ENCODE results near the gene ADCK1.
"Not testable (repeated sequence)": the region's sequence is repeated elsewhere in the genome, so short reads cannot be mapped to it uniquely, and the experiment has no call there.

Gene ADCK1

DNA sequence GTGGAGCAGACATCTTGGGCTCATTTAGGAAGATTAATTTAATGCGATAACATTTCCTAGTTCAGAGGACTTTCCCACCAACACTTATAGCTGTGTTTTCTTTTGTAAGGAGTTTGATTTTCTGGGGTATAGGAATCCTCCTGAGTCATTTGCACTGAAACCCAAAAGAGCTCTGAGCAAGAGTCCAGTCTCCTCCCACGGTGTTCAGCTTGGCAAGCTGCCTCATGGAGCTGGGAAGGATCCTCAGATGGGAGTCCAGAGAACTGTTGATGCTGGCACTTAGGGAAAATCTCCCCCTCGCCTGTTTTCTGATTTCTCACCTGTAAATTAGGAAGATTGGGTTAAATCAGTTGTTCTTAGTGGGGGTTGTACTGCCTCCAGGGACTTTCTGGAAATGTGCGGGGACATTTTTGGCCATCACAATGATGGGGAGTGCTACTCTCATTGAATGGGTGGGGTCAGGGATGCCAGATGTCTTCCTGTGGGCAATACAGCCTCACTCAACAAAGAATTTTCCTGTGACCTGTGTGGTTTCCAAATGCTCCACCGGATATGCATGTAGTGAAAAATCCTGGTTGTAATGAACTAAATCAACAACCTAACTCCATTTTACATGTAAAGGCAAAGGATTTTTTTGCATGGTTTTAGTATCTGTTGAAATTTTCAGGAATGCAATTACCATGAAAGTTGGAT lies 150.6 kb downstream of the ADCK1 start:
- DNase-seq (ENCODE audit: low read depth in 3 of 3), result no peak

DNA sequence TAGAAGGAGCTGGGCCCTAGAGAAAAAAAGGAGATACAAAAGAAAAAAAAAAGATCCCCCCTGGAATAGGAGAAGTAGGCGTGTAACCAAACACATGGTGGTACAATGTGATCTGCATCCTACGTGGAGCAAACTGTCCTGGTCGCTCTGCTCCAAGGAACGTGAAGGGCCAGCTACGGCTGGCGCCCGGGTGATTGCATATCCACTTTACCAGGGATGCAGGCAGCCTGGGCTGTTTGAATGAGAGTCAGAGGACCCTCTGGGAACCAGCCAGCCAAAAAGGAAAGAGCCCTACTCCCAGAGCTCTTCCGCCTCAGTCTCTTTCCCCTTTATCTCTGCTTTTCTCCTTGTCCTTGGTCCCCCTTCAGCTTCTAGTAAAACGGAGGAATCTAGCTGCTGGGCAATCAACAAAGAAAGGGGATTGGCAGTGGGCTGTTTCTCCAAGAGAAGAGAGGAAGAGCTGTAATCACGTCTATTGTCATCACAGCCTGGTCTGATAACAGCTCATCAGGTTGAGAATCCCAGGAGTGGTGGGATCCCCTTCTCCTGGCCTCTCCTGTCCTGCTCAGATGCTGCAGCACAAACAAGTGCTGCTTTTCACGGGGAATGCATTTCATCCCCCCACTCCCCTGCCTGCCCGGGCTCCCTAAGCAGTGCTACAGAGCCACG lies 156.0 kb downstream of the ADCK1 start:
- no peak for DNase-seq (ENCODE audit: low read depth in 3 of 3)

DNA sequence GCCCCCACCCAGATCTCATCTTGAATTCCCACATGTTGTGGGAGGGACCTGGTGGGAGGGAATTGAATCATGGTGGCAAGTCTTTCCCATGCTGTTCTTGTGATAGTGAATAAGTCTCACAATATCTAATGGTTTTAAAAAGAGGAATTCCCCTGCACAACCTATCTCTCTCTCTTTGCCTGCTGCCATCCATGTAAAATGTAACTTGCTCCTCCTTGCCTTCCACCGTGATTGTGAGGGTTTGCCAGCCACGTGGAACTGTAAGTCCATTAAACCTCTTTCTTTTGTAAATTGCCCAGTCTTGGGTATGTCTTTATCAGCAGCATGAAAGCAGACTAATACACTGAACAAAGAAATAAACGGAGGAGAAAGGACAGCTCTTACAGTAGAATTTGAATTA lies 159.8 kb downstream of the ADCK1 start:
- DNase-seq (ENCODE audit: low read depth in 3 of 3), result not testable (repeated sequence)

DNA sequence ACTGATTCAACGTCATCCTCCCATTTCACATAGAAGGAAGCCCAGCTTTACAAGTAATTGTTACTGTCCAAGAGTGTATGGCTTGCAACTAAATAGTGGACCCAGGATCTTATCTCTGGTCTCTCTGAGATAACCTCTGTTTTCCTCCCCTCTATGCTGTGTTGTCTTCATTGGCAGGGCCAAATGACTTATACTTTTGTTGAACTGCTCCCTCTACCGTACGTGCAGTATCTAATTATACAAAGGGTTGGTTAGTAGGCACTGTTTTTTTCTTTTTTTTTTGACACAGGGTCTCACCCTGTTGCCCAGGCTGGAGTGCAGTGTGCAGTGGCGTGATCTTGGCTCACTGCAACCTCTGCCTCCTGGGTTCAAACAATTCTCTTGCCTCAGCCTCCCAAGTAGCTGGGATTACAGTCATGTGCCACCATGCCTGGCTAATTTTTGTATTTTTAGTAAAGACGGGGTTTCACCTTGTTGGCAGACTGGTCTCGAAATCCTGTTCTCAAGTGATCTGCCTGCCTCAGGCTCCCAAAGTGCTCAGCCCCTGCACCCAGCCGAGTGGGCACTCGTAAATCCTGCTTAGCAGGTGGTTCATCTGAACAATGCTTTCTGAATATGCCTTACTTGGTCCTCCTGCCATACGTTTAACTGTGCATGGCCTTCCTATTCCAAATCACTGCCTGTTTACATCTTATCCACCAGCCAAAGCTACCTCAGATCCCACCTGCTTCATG lies 162.1 kb downstream of the ADCK1 start:
- no peak for DNase-seq (ENCODE audit: low read depth in 3 of 3)

DNA sequence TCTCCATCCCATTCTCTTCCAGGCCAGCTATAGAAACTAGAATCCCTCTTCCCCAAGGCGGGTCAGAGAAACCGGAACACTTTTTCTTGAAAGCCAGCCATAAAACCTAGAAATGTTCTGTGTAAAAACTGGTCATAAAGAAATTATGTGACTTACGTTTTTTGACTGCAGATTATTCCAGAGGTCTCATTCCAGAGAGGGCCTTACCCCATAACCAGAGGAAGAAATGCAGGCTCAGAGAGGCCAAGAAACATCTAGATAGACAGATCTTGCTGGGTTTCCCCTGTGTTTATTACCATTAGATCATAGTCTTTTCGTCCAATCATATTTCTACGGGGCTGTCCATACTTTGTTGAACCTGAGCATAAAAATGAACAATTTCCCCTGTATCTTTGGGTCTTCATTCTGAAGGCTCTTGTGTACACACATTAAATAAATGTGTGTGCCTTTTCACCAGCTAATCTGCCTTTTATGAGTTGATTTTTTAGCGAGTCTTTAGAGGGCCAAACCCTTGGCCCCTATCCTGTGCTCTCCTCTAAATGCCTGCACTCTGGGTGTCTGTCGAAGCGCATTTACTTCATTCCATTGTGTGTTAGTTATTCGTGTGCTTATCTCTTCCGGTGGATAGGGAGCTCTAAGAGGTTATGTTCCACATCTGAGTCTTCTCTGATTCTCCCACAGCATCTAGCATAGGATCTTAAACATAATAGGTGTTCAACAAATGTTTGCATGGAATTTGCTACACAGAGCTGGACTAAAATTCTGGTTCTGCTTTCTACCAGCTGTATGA lies 163.0 kb downstream of the ADCK1 start:
- no peak for DNase-seq (ENCODE audit: low read depth in 3 of 3)

- DNase-seq (ENCODE audit: low read depth in 3 of 3), result no peak
These were observed 164.7 kb downstream of the ADCK1 start for GRCh38 chr14:77964586-77964985.

GRCh38 chr14:77965050-77965449 lies 165.1 kb downstream of the ADCK1 start:
- no peak for DNase-seq (ENCODE audit: low read depth in 3 of 3)

DNA sequence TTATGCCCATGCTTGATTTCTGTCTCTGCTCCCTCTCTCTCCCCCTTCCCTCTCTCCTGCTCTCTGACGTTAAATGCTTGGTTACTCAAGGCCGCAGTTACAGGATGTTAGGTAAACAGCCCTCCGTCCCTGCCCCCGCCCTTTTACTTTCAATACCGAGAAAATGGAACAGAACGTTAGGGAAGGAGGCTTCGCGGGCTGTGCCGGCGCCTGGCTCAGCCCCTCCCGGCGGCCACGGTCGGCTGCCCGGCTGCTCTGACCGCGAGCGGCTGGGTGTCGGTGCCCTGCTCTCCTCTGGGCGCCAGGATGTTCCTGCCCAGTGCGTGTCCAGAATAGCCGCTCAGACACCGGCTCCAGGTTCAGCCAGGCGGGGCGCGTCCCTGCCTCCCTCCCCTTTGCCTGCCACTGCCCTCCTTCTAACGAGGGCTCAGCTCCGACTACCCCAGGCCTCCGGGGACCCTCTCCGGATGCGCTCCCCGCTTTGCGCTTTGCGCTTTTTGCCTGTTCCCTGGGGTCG lies 166.1 kb downstream of the ADCK1 start:
- DNase-seq (ENCODE audit: low read depth in 3 of 3), result no peak

GRCh38 chr14:77967110-77967509 lies 167.2 kb downstream of the ADCK1 start:
- DNase-seq (ENCODE audit: low read depth in 3 of 3), result no peak

- no peak for DNase-seq (ENCODE audit: low read depth in 3 of 3)
These were observed 170.7 kb downstream of the ADCK1 start for GRCh38 chr14:77970646-77971045.

DNA sequence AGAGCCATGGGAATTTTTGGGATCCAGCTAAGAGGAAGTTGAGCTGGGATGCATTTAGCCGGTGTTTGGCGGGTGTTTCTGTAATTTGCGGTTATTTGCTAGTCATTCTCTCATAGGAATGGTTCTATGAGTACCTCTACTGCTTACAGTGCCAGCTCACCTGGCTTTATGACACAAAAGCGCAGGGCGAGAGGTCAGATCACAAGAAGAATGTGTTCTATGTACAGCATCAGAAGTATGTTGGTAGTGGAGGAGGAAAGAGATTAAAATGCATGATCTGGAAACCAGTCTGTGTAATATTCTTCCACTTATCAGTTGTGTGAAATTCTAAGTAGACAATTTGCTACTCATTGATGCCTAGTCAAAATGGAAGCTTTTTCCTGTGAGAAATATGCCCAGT lies 173.3 kb downstream of the ADCK1 start:
- no peak for DNase-seq (ENCODE audit: low read depth in 3 of 3)

- DNase-seq (ENCODE audit: low read depth in 3 of 3), result no peak
These were observed 176.7 kb downstream of the ADCK1 start for GRCh38 chr14:77976591-77976990.

- no peak for DNase-seq (ENCODE audit: low read depth in 3 of 3)
These were observed 179.3 kb downstream of the ADCK1 start for GRCh38 chr14:77979171-77979570.

DNA sequence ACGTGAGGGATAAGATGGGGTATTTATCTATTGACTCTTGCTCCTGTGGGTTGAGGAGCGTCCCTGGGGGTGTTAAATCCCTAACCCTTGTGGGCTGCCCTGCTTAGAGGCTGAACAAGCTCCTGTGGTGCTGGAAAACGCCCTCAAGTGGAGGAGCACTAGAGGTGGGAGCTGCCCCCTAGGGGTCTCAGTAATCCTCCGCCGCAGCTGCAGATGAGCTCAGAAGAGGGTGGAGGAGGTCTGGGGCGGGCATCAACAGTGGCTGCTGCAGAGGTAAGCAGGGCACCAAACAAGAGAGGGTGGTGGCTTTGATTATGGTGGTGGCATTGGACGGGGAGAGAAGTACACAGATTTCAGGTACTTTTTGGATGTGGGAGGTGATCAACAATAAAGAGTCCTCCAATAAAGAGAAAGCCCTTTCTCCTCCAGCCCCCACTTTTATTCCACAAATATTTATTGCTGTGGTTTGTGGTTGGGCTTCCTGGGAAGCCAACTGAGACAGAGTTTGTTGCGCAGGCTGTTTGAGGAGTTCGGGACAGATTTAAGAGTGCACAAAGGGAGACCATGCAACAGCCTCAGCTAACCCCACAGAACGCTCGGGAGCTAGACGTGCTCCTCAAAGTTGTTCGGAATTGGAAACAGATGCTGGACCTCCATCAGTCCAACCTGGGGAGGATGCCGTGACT lies 179.9 kb downstream of the ADCK1 start:
- DNase-seq (ENCODE audit: low read depth in 3 of 3), result no peak

GRCh38 chr14:77980475-77981321 lies 180.8 kb downstream of the ADCK1 start:
- DNase-seq (ENCODE audit: low read depth in 3 of 3), result no peak
